ENCODE results near the gene CPNE5. TPM values are rescaled to one million over a fixed set of nuclear protein-coding genes. Genes with fewer than 3 reads are reported as not detected.

The CPNE5 gene
- total and polyA plus RNA-seq, 9 of the 15 experiments (the other 6 are each of a cell fraction or from before 2014, with no cell fraction given): 0.14 to 1.0 (median 0.46) TPM; not detected in 2

DNA sequence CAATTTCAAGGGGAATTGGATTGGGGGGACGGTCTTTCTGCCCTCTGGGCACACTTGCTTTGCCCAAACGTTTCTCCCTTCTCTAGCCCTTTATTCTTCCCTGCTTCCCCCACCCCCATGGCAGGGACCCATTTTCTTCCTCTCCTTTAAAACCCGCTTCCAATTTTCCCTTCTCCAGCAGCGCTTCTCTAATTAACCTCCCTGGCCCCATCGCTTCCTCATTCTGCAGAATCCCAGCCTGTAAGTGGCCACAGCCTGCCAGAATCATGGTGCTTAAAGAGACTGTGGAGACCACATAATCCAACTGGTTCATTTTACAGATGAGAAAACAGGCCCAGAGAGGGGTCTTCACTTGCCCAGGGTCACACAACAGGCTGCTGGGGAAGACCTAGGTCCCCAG lies 61.4 kb downstream of the CPNE5 start:
- intact Hi-C loops (cut with micrococcal nuclease) (no loop called here), in situ Hi-C loops (cut with MboI) (no loop called here)
- no peaks in the 10 kb centered on the region for H3K9me3 ChIP-seq (replicated peaks; ENCODE audit: control insufficient read depth, insufficient read depth, low read depth, low read length)
- H3K27ac ChIP-seq (ENCODE audit: extremely low read depth, low read depth, low read length): no peak overlapping the region
- no peak overlapping the region for H3K4me2 ChIP-seq (ENCODE audit: insufficient read depth, low read length)
- ChIA-PET CTCF (ENCODE audit: low intra/inter-chr PET ratio) (interaction anchor here (0.7 kb wide), 1 partner anchor 1169 kb away, joined by 3 read pairs; no protein-coding TSS in a partner anchor), POLR2A (interaction anchor here (1.0 kb wide), 1 partner anchor 11 kb away, joined by 3 read pairs; no protein-coding TSS in a partner anchor)
- H3K79me2 ChIP-seq (ENCODE audit: control insufficient read depth, insufficient read depth, low read length): no peaks in the 10 kb centered on the region
- H4K20me1 ChIP-seq (replicated peaks; ENCODE audit: control insufficient read depth, insufficient read depth, low read length): no peaks in the 10 kb centered on the region
- no peaks in the 10 kb centered on the region; a peak in 2 of 5 replicates for H3K4me1 ChIP-seq (replicated peaks in 1 of 2; ENCODE audit: control insufficient read depth in 2 of 2, insufficient read depth in 2 of 2, low read length in 2 of 2)
- ATAC-seq (no peak), FAIRE-seq (no peak), DNase-seq (ENCODE audit: extremely low read depth in 1 of 4, low spot score in 3 of 4) (no peak)
- H2AFZ ChIP-seq (ENCODE audit: low read depth, low read length): no peak overlapping the region
- 0% methylated on average over 3 of the region's 5 CpGs for WGBS (ENCODE audit: insufficient coverage, low coverage, missing lambda C conversion rate)
- BruUV-seq (replicated peaks): no TSS peak
- H3K4me3 ChIP-seq: no peak overlapping the region
- H3K27me3 ChIP-seq (ENCODE audit: control insufficient read depth in 2 of 2, insufficient read depth in 2 of 2, low read length in 2 of 2): peaks cover 56 to 65% of the 10 kb centered on the region in 2 experiments
- TF ChIP-seq SPI1 (IDR thresholded peaks at IDR 0.05; ENCODE audit: borderline replicate concordance, low read depth, low read length) (peak; percentile 65; the same call in 1 of the 2 replicates), GTF2B (IDR thresholded peaks at IDR 0.05; ENCODE audit: extremely low read depth, insufficient read length) (no peak), KLF6 (CRISPR knock-in tag; IDR thresholded peaks at IDR 0.05; ENCODE audit: borderline replicate concordance) (no peak), ZNF395 (CRISPR knock-in tag; IDR thresholded peaks at IDR 0.05) (no peak)
- H3K9me1 ChIP-seq (ENCODE audit: control insufficient read depth, insufficient read depth, low read length): no peaks in the 10 kb centered on the region
- no peaks in the 10 kb centered on the region for H3K36me3 ChIP-seq (ENCODE audit: control insufficient read depth, insufficient read depth, low read length)
- no peak overlapping the region for H3K9ac ChIP-seq (ENCODE audit: insufficient read depth in 1 of 2, low read depth in 2 of 2, low read length in 2 of 2)
